Hepatocyte (in vitro differentiated cells): ENCODE results near the gene TAF6L.

Experiments
- EZH2phosphoT487 ChIP-seq: fragments of 200-600 bp; sonication (generic); IDR thresholded peaks from one replicate; pipeline ENCODE4 v1.6.1; 2018; ENCODE audit warnings: antibody characterized with exemption, mild to moderate bottlenecking, low read depth, moderate library complexity; ENCODE audit not compliant: unreplicated experiment, severe bottlenecking
- TF ChIP-seq, protein P1 (sequence below): fragments of 200-600 bp; sonication (generic); IDR thresholded peaks from 2 replicates; pipeline ENCODE4 v1.5.1; 2016; ENCODE audit warnings: antibody characterized with exemption, mild to moderate bottlenecking; ENCODE audit not compliant: poor library complexity

- TF ChIP-seq, protein P1, sequence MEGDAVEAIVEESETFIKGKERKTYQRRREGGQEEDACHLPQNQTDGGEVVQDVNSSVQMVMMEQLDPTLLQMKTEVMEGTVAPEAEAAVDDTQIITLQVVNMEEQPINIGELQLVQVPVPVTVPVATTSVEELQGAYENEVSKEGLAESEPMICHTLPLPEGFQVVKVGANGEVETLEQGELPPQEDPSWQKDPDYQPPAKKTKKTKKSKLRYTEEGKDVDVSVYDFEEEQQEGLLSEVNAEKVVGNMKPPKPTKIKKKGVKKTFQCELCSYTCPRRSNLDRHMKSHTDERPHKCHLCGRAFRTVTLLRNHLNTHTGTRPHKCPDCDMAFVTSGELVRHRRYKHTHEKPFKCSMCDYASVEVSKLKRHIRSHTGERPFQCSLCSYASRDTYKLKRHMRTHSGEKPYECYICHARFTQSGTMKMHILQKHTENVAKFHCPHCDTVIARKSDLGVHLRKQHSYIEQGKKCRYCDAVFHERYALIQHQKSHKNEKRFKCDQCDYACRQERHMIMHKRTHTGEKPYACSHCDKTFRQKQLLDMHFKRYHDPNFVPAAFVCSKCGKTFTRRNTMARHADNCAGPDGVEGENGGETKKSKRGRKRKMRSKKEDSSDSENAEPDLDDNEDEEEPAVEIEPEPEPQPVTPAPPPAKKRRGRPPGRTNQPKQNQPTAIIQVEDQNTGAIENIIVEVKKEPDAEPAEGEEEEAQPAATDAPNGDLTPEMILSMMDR, result no peak
- no peak for TF ChIP-seq EZH2phosphoT487
Measured at GRCh38 chr11:62752994-62753735, 18.0 kb upstream of the TAF6L start.
